Trophoblast cell (in vitro differentiated cells and primary cell): ENCODE results near the gene ACIN1.

Experiments
- DNase-seq, 2 donors: peaks; one replicate each; pipeline ENCODE4 v3.0.0-alpha.2; 2016
- H2AFZ ChIP-seq: 2 replicates; pipeline ENCODE4 v1.6.1; 2013; ENCODE audit warnings: low read length, moderate library complexity, mild to moderate bottlenecking; ENCODE audit not compliant: insufficient read depth, poor library complexity
- H2AK5ac ChIP-seq: 2 replicates; pipeline ENCODE4 v1.6.1; 2013; ENCODE audit warnings: mild to moderate bottlenecking, low read length
- H2BK120ac ChIP-seq: 2 replicates; pipeline ENCODE4 v1.6.1; 2013; ENCODE audit warnings: low read length, mild to moderate bottlenecking, moderate library complexity; ENCODE audit not compliant: insufficient read depth, poor library complexity
- H2BK12ac ChIP-seq: 2 replicates; pipeline ENCODE4 v1.6.1; 2013; ENCODE audit warnings: mild to moderate bottlenecking, low read length, moderate library complexity
- H2BK5ac ChIP-seq: 2 replicates; pipeline ENCODE4 v1.6.1; 2013; ENCODE audit warnings: low read length, low read depth, moderate library complexity, mild to moderate bottlenecking; ENCODE audit not compliant: poor library complexity
- H3K14ac ChIP-seq: 2 replicates; pipeline ENCODE4 v1.6.1; 2013; ENCODE audit warnings: mild to moderate bottlenecking, low read length
- H3K18ac ChIP-seq: 2 replicates; pipeline ENCODE4 v1.6.1; 2013; ENCODE audit warnings: mild to moderate bottlenecking, low read length
- H3K23ac ChIP-seq: 2 replicates; pipeline ENCODE4 v1.6.1; 2013; ENCODE audit warnings: low read length
- H3K27ac ChIP-seq: 2 replicates; pipeline ENCODE4 v1.5.1; 2013; ENCODE audit warnings: low read depth, mild to moderate bottlenecking, inconsistent platforms, low read length, moderate library complexity
- H3K27me3 ChIP-seq: 2 replicates; pipeline ENCODE4 v1.6.1; 2013; ENCODE audit warnings: inconsistent platforms, mild to moderate bottlenecking, low read length, moderate library complexity; ENCODE audit not compliant: insufficient read depth
- H3K36me3 ChIP-seq, 2 experiments: 1 replicate in 1 of 2; 2 replicates in 1 of 2; pipeline ENCODE4 v1.6.1; 2013; ENCODE audit warnings: low read length in 2 of 2, mild to moderate bottlenecking in 2 of 2, moderate library complexity in 1 of 2; ENCODE audit not compliant: insufficient read depth in 2 of 2, control insufficient read depth in 1 of 2
- H3K4ac ChIP-seq: 2 replicates; pipeline ENCODE4 v1.6.1; 2013; ENCODE audit warnings: low read depth, mild to moderate bottlenecking, low read length, moderate library complexity
- H3K4me1 ChIP-seq, 2 experiments: 1 replicate in 1 of 2; 2 replicates in 1 of 2; pipeline ENCODE4 v1.6.1; 2013; ENCODE audit warnings: low read length in 2 of 2, mild to moderate bottlenecking in 2 of 2, moderate library complexity in 1 of 2; ENCODE audit not compliant: insufficient read depth in 2 of 2, control insufficient read depth in 1 of 2
- H3K4me2 ChIP-seq: 2 replicates; pipeline ENCODE4 v1.6.1; 2013; ENCODE audit warnings: inconsistent platforms, mild to moderate bottlenecking, low read length, moderate library complexity
- H3K4me3 ChIP-seq: 2 replicates; pipeline ENCODE4 v1.5.1; 2013; ENCODE audit warnings: mild to moderate bottlenecking, low read depth, low read length, inconsistent platforms
- H3K79me1 ChIP-seq: one replicate; pipeline ENCODE4 v1.6.1; 2013; ENCODE audit warnings: low read length
- H3K79me2 ChIP-seq: 2 replicates; pipeline ENCODE4 v1.6.1; 2013; ENCODE audit warnings: low read length, mild to moderate bottlenecking; ENCODE audit not compliant: control insufficient read depth, insufficient read depth, poor library complexity
- H3K9ac ChIP-seq: 2 replicates; pipeline ENCODE4 v1.6.1; 2013; ENCODE audit warnings: mild to moderate bottlenecking, low read length
- H3K9me3 ChIP-seq: 2 replicates; pipeline ENCODE4 v1.6.1; 2013; ENCODE audit warnings: low read depth, mild to moderate bottlenecking, control low read depth, inconsistent platforms, low read length; ENCODE audit not compliant: insufficient read depth
- H4K12ac ChIP-seq: 2 replicates; pipeline ENCODE4 v1.6.1; 2013; ENCODE audit warnings: low read depth, mild to moderate bottlenecking, low read length, moderate library complexity
- H4K8ac ChIP-seq: 2 replicates; pipeline ENCODE4 v1.6.1; 2013; ENCODE audit warnings: low read depth, mild to moderate bottlenecking, low read length, moderate library complexity
- H4K91ac ChIP-seq: one replicate; pipeline ENCODE4 v1.6.1; 2013; ENCODE audit warnings: low read depth, mild to moderate bottlenecking, low read length, moderate library complexity
- WGBS: extraction: QIAGEN DNeasy Blood & Tissue Kit; methylation state at CpG from one replicate; pipeline ENCODE4 v1.1.7; 2013; ENCODE audit warnings: missing lambda C conversion rate; ENCODE audit not compliant: insufficient read length, insufficient coverage; ENCODE audit errors: extremely low coverage; 5-methylcytosine and 5-hydroxymethylcytosine counted together

ACIN1 gene

GRCh38 chr14:23041729-23042128, 53.2 kb downstream of the ACIN1 start:
- Histone ChIP-seq H3K4me1 (no peaks in the 10 kb centered on the region), H4K91ac (no peak overlapping the region), H2AK5ac (no peak overlapping the region), H2BK5ac (no peak overlapping the region), H3K9ac (no peak overlapping the region), H3K4me2 (no peak overlapping the region), H3K79me1 (no peaks in the 10 kb centered on the region), H3K14ac (no peak overlapping the region), H3K18ac (no peak overlapping the region), H3K36me3 (no peaks in the 10 kb centered on the region), H3K23ac (no peak overlapping the region), H2BK12ac (no peak overlapping the region), H3K4me3 (no peak overlapping the region), H4K12ac (no peak overlapping the region), H3K27me3 (no peaks in the 10 kb centered on the region), H4K8ac (no peak overlapping the region), H3K79me2 (no peaks in the 10 kb centered on the region), H3K4ac (no peak overlapping the region), H2AFZ (no peak overlapping the region), H3K9me3 (no peaks in the 10 kb centered on the region), H2BK120ac (no peak overlapping the region), H3K27ac (no peak overlapping the region)
- no CpG with 5 or more reads among the region's 8 CpGs for WGBS
- no peak for DNase-seq

- DNase-seq, result no peak
- Histone ChIP-seq H3K79me1 (no peaks in the 10 kb centered on the region), H2BK12ac (no peak overlapping the region), H3K4me3 (no peak overlapping the region), H3K9me3 (no peaks in the 10 kb centered on the region), H2AFZ (no peak overlapping the region), H4K8ac (no peak overlapping the region), H2BK5ac (no peak overlapping the region), H3K36me3 (no peaks in the 10 kb centered on the region), H3K14ac (no peak overlapping the region), H4K12ac (no peak overlapping the region), H3K27me3 (no peaks in the 10 kb centered on the region), H3K23ac (no peak overlapping the region), H3K79me2 (no peaks in the 10 kb centered on the region), H3K18ac (no peak overlapping the region), H2BK120ac (no peak overlapping the region), H3K9ac (no peak overlapping the region), H3K4ac (no peak overlapping the region), H3K4me2 (no peak overlapping the region), H3K4me1 (no peaks in the 10 kb centered on the region), H3K27ac (no peak overlapping the region), H2AK5ac (no peak overlapping the region), H4K91ac (no peak overlapping the region)
- no CpG with 5 or more reads among the region's 4 CpGs for WGBS
Observed at GRCh38 chr14:23040100-23040499, 54.8 kb downstream of the ACIN1 start.

GRCh38 chr14:23035303-23036144, 59.4 kb downstream of the ACIN1 start:
- no peak overlapping the region for H4K12ac ChIP-seq
- no peak overlapping the region for H3K14ac ChIP-seq
- H3K23ac ChIP-seq, result no peak overlapping the region
- no peak overlapping the region for H4K8ac ChIP-seq
- H3K4me1 ChIP-seq, result peaks cover 3 to 7% of the 10 kb centered on the region in 2 experiments
- no peak overlapping the region for H2BK12ac ChIP-seq
- H3K4me2 ChIP-seq, result no peak overlapping the region
- H3K9ac ChIP-seq, result no peak overlapping the region
- no peak for DNase-seq
- peaks cover 14 to 16% of the 10 kb centered on the region in 2 experiments for H3K36me3 ChIP-seq
- H3K27ac ChIP-seq, result no peak overlapping the region
- no peak overlapping the region for H2AK5ac ChIP-seq
- H3K4ac ChIP-seq, result no peak overlapping the region
- no peak overlapping the region for H3K4me3 ChIP-seq
- H3K79me1 ChIP-seq, result peaks cover 9% of the 10 kb centered on the region
- H3K79me2 ChIP-seq, result peaks cover 12% of the 10 kb centered on the region
- no peak overlapping the region for H3K18ac ChIP-seq
- H2BK5ac ChIP-seq, result no peak overlapping the region
- WGBS, result no CpG with 5 or more reads among the region's 14 CpGs
- no peak overlapping the region for H2AFZ ChIP-seq
- H3K9me3 ChIP-seq, result no peaks in the 10 kb centered on the region
- H4K91ac ChIP-seq, result no peak overlapping the region
- no peaks in the 10 kb centered on the region for H3K27me3 ChIP-seq
- no peak overlapping the region for H2BK120ac ChIP-seq

GRCh38 chr14:23034498-23035302, 60.2 kb downstream of the ACIN1 start, which contains the start of gene PSMB5:
TSS of gene PSMB5 (minus strand) at chr14:23034900. CDS start at chr14:23034881, 19 bp downstream.
- peak within 1 kb of the TSS; percentile 94 for H3K9ac ChIP-seq
- peak within 1 kb of the TSS; percentile 89 for H3K4ac ChIP-seq
- H3K23ac ChIP-seq, result no peak within 1 kb of the TSS
- H3K79me1 ChIP-seq, result peaks cover 9% of the 10 kb centered on the region
- no peaks in the 10 kb centered on the region for H3K9me3 ChIP-seq
- peak within 1 kb of the TSS; percentile 7 for H2AFZ ChIP-seq
- peak within 1 kb of the TSS; percentile 94 for H4K12ac ChIP-seq
- H4K91ac ChIP-seq, result peak within 1 kb of the TSS; percentile 92
- no CpG with 5 or more reads among the region's 36 CpGs for WGBS
- H3K27me3 ChIP-seq, result no peaks in the 10 kb centered on the region
- H3K4me3 ChIP-seq, result peak within 1 kb of the TSS; percentile 84
- H3K4me1 ChIP-seq, result peaks cover 3 to 7% of the 10 kb centered on the region in 2 experiments
- H2BK5ac ChIP-seq, result peak within 1 kb of the TSS; percentile 80
- peak within 1 kb of the TSS; percentile 99 for H3K14ac ChIP-seq
- H2AK5ac ChIP-seq, result peak within 1 kb of the TSS; percentile 88
- H3K27ac ChIP-seq, result peak within 1 kb of the TSS; percentile 73
- H4K8ac ChIP-seq, result peak within 1 kb of the TSS; percentile 82
- peak within 1 kb of the TSS; percentile 97 for H3K18ac ChIP-seq
- H2BK120ac ChIP-seq, result peak within 1 kb of the TSS; percentile 90
- peaks cover 17 to 19% of the 10 kb centered on the region in 2 experiments for H3K36me3 ChIP-seq
- H3K79me2 ChIP-seq, result peaks cover 12% of the 10 kb centered on the region
- H3K4me2 ChIP-seq, result peak within 1 kb of the TSS; percentile 62
- peak within 1 kb of the TSS; percentile 25 for H2BK12ac ChIP-seq
- DNase-seq, result peak; percentile 94 to 98
